GM19023 (cell line): ENCODE measurements around the gene FAM181A.

ENCODE experiments used
- ATAC-seq: cut with Tn5 transposase; IDR thresholded peaks from one replicate; pipeline ENCODE4 v1.9.1; 2021; ENCODE audit warnings: mild to moderate bottlenecking, moderate library complexity; ENCODE audit not compliant: unreplicated experiment

Gene FAM181A

GRCh38 chr14:93903342-93904184 is 23.6 kb upstream of the FAM181A start:
- ATAC-seq = no peak

- no peak for ATAC-seq
These were observed 21.5 kb upstream of the FAM181A start for GRCh38 chr14:93905623-93906022.

- no peak for ATAC-seq
These were observed 20.5 kb upstream of the FAM181A start for GRCh38 chr14:93906341-93907329.

- ATAC-seq = no peak
These were observed 17.6 kb upstream of the FAM181A start for GRCh38 chr14:93909429-93910128.

GRCh38 chr14:93911975-93912615 is 15.0 kb upstream of the FAM181A start:
- no peak for ATAC-seq

- ATAC-seq = no peak
These were observed 14.4 kb upstream of the FAM181A start for GRCh38 chr14:93912782-93913181.

- no peak for ATAC-seq
These were observed 12.9 kb upstream of the FAM181A start for GRCh38 chr14:93914278-93914677.

- no peak for ATAC-seq
These were observed 12.0 kb upstream of the FAM181A start for GRCh38 chr14:93915070-93915705.

GRCh38 chr14:93915800-93916199 is 11.3 kb upstream of the FAM181A start:
- no peak for ATAC-seq

GRCh38 chr14:93916498-93916897 is 10.6 kb upstream of the FAM181A start:
- ATAC-seq = no peak

- ATAC-seq = no peak
These were observed 10.0 kb upstream of the FAM181A start for GRCh38 chr14:93917141-93917540.

- ATAC-seq = no peak
These were observed 5.9 kb upstream of the FAM181A start for GRCh38 chr14:93921001-93921806.

- ATAC-seq = no peak
These were observed 3.5 kb upstream of the FAM181A start for GRCh38 chr14:93923626-93924025.

- no peak for ATAC-seq
These were observed 2.4 kb upstream of the FAM181A start for GRCh38 chr14:93924592-93925355.

- no peak for ATAC-seq
These were observed 1.7 kb upstream of the FAM181A start for GRCh38 chr14:93925374-93925895.

GRCh38 chr14:93926245-93926872 is 785 bp upstream of the FAM181A start:
- ATAC-seq = no peak

GRCh38 chr14:93927800-93928145 is 629 bp downstream of the FAM181A start:
- no peak for ATAC-seq
